H9 (cell line): ENCODE results near the gene ITGA7. TPM values are rescaled to one million over a fixed set of nuclear protein-coding genes. Genes with fewer than 3 reads are reported as not detected.

Experiments
- DNase-seq: peaks from one replicate; pipeline ENCODE4 v3.0.0-alpha.2; 2017
- H2AFZ ChIP-seq: one replicate; pipeline ENCODE4 v1.6.1; 2013; ENCODE audit warnings: mild to moderate bottlenecking, low read length, control low read depth, moderate library complexity
- H2AK5ac ChIP-seq: 2 replicates; pipeline ENCODE4 v1.6.1; 2013; ENCODE audit warnings: low read length, control low read depth, mixed read lengths; ENCODE audit not compliant: insufficient read length
- H2BK120ac ChIP-seq: one replicate; pipeline ENCODE4 v1.6.1; 2013; ENCODE audit warnings: low read depth, mild to moderate bottlenecking, low read length, control low read depth, inconsistent platforms; ENCODE audit not compliant: poor library complexity, severe bottlenecking
- H2BK12ac ChIP-seq: 2 replicates; pipeline ENCODE4 v1.6.1; 2013; ENCODE audit warnings: low read length, control low read depth, mixed read lengths, low read depth; ENCODE audit not compliant: insufficient read length
- H2BK15ac ChIP-seq: 2 replicates; pipeline ENCODE4 v1.6.1; 2013; ENCODE audit warnings: low read depth, low read length, control low read depth
- H2BK20ac ChIP-seq: one replicate; pipeline ENCODE4 v1.6.1; 2013; ENCODE audit warnings: low read depth, mild to moderate bottlenecking, low read length, control low read depth, inconsistent platforms; ENCODE audit not compliant: poor library complexity, severe bottlenecking
- H2BK5ac ChIP-seq: 2 replicates; pipeline ENCODE4 v1.6.1; 2013; ENCODE audit warnings: low read length, control low read depth, mixed read lengths; ENCODE audit not compliant: insufficient read length
- H3K14ac ChIP-seq: 2 replicates; pipeline ENCODE4 v1.6.1; 2013; ENCODE audit warnings: low read length, control low read depth; ENCODE audit not compliant: insufficient read depth
- H3K18ac ChIP-seq: 2 replicates; pipeline ENCODE4 v1.6.1; 2013; ENCODE audit warnings: low read depth, mild to moderate bottlenecking, mixed read lengths, low read length, control low read depth; ENCODE audit not compliant: insufficient read length
- H3K23ac ChIP-seq: 2 replicates; pipeline ENCODE4 v1.6.1; 2013; ENCODE audit warnings: low read length, control low read depth, mixed read lengths, low read depth; ENCODE audit not compliant: insufficient read length
- H3K23me2 ChIP-seq: 2 replicates; pipeline ENCODE4 v1.6.1; 2013; ENCODE audit warnings: low read depth, mild to moderate bottlenecking, mixed read lengths, low read length, control low read depth; ENCODE audit not compliant: insufficient read length, poor library complexity, severe bottlenecking
- H3K27ac ChIP-seq: 2 replicates; pipeline ENCODE4 v1.5.1; 2013; ENCODE audit warnings: low read length, control low read depth, mixed read lengths, low read depth; ENCODE audit not compliant: insufficient read length
- H3K27me3 ChIP-seq: 2 replicates; pipeline ENCODE4 v1.6.1; 2013; ENCODE audit warnings: low read length, control low read depth, inconsistent platforms; ENCODE audit not compliant: insufficient read depth
- H3K4ac ChIP-seq: 2 replicates; pipeline ENCODE4 v1.6.1; 2013; ENCODE audit warnings: low read depth, mild to moderate bottlenecking, control low read depth, inconsistent platforms, low read length, moderate library complexity
- H3K4me1 ChIP-seq: 2 replicates; pipeline ENCODE4 v1.6.1; 2013; ENCODE audit warnings: low read length, control low read depth, inconsistent platforms; ENCODE audit not compliant: insufficient read depth
- H3K4me2 ChIP-seq: 2 replicates; pipeline ENCODE4 v1.6.1; 2013; ENCODE audit warnings: low read length, control low read depth, mixed read lengths; ENCODE audit not compliant: insufficient read length, insufficient read depth
- H3K56ac ChIP-seq: 2 replicates; pipeline ENCODE4 v1.6.1; 2013; ENCODE audit warnings: low read depth, mild to moderate bottlenecking, mixed read lengths, low read length, control low read depth; ENCODE audit not compliant: insufficient read length
- H3K79me1 ChIP-seq: 2 replicates; pipeline ENCODE4 v1.6.1; 2013; ENCODE audit warnings: low read depth, mild to moderate bottlenecking, moderate library complexity, low read length, control low read depth, inconsistent platforms; ENCODE audit not compliant: insufficient read depth, poor library complexity, severe bottlenecking
- H3K79me2 ChIP-seq: 2 replicates; pipeline ENCODE4 v1.6.1; 2013; ENCODE audit warnings: low read length, control low read depth, inconsistent platforms; ENCODE audit not compliant: insufficient read depth
- H3K9ac ChIP-seq: 2 replicates; pipeline ENCODE4 v1.6.1; 2013; ENCODE audit warnings: low read length, control low read depth, mixed read lengths; ENCODE audit not compliant: insufficient read length; ENCODE audit errors: extremely low read depth
- H3K9me3 ChIP-seq: one replicate; pipeline ENCODE4 v1.6.1; 2013; ENCODE audit warnings: low read depth, low read length, inconsistent platforms; ENCODE audit not compliant: control insufficient read depth
- H3T11ph ChIP-seq: one replicate; pipeline ENCODE4 v1.6.1; 2013; ENCODE audit warnings: mild to moderate bottlenecking, low read length, control low read depth, inconsistent platforms
- H4K20me1 ChIP-seq: one replicate; pipeline ENCODE4 v1.6.1; 2013; ENCODE audit not compliant: control insufficient read depth, insufficient read length, insufficient read depth
- H4K5ac ChIP-seq: 2 replicates; pipeline ENCODE4 v1.6.1; 2013; ENCODE audit warnings: low read depth, mild to moderate bottlenecking, mixed read lengths, low read length, control low read depth; ENCODE audit not compliant: insufficient read length
- H4K8ac ChIP-seq: replicated peaks from 2 replicates; pipeline ENCODE4 v1.6.1; 2013; ENCODE audit warnings: low read length, control low read depth, mixed read lengths, low read depth; ENCODE audit not compliant: insufficient read length
- H4K91ac ChIP-seq: 2 replicates; pipeline ENCODE4 v1.6.1; 2013; ENCODE audit warnings: low read depth, mild to moderate bottlenecking, moderate library complexity, mixed read lengths, low read length, control low read depth; ENCODE audit not compliant: insufficient read length
- H3K27ac Mint-ChIP-seq, 3 experiments: 2 replicates in 2 of 3; 3 replicates in 1 of 3; pipeline ENCODE4 v1.8.0; 2020 to 2021; ENCODE audit warnings: mixed read lengths in 3 of 3, mild to moderate bottlenecking in 1 of 3, moderate library complexity in 1 of 3
- H3K27me3 Mint-ChIP-seq: 2 replicates; pipeline ENCODE4 v1.8.0; 2021; ENCODE audit warnings: low read depth, mild to moderate bottlenecking, moderate library complexity, mixed read lengths
- H3K36me3 Mint-ChIP-seq, 3 experiments: 2 replicates in 2 of 3; 3 replicates in 1 of 3; pipeline ENCODE4 v1.8.0; 2020 to 2021; ENCODE audit warnings: low read depth in 3 of 3, mixed read lengths in 3 of 3; ENCODE audit not compliant: insufficient read depth in 1 of 3
- H3K4me1 Mint-ChIP-seq, 2 experiments: 2 replicates each; pipeline ENCODE4 v1.8.0; 2020; ENCODE audit warnings: mixed read lengths in 2 of 2
- H3K4me3 Mint-ChIP-seq, 2 experiments: 2 replicates in 1 of 2; 3 replicates in 1 of 2; pipeline ENCODE4 v1.8.0; 2020 to 2021; ENCODE audit warnings: mild to moderate bottlenecking in 2 of 2, mixed read lengths in 2 of 2, moderate library complexity in 1 of 2
- H3K9me3 Mint-ChIP-seq, 2 experiments: 2 replicates in 1 of 2; 3 replicates in 1 of 2; pipeline ENCODE4 v1.8.0; 2020; ENCODE audit warnings: mild to moderate bottlenecking in 2 of 2, mixed read lengths in 2 of 2, moderate library complexity in 1 of 2
- CTCF ChIP-seq: fragments of 200-600 bp; sonication (generic); conservative IDR thresholded peaks from 3 replicates; pipeline ENCODE4 v1.8.0; 2021; ENCODE audit warnings: antibody characterized with exemption, mild to moderate bottlenecking
- WGBS: extraction: QIAGEN DNeasy Blood & Tissue Kit; methylation state at CpG from one replicate; pipeline ENCODE4 v1.1.7; 2013; ENCODE audit warnings: missing lambda C conversion rate, low lambda C conversion rate, mixed read lengths; ENCODE audit not compliant: insufficient read length; ENCODE audit errors: extremely low coverage; 5-methylcytosine and 5-hydroxymethylcytosine counted together
- total RNA-seq: library from RNA; stranded (reverse); gene quantifications from 2 replicates; pipeline ENCODE4 v1.2.1, GENCODE V29; 2021

The ITGA7 gene
- total RNA-seq, 1 experiment from 2014 or later, result 119 TPM

GRCh38 chr12:55732288-55732687 lies 24.6 kb upstream of the ITGA7 start:
- no peak for TF ChIP-seq CTCF
- Histone ChIP-seq H2AK5ac (no peak overlapping the region), H2BK20ac (no peak overlapping the region), H3K23me2 (peaks cover 14% of the 10 kb centered on the region), H3K14ac (no peak overlapping the region; the same call in 1 of the 2 replicates), H3K56ac (no peak overlapping the region), H2AFZ (no peak overlapping the region), H3K9ac (no peak overlapping the region), H2BK12ac (no peak overlapping the region), H3K9me3 (no peaks in the 10 kb centered on the region), H4K8ac (no peak overlapping the region), H3K27me3 (no peaks in the 10 kb centered on the region), H3K4me1 (peaks cover 3% of the 10 kb centered on the region; the same call in 1 of the 2 replicates), H3K79me1 (peaks cover 2% of the 10 kb centered on the region), H3K23ac (no peak overlapping the region), H4K20me1 (peaks cover 2% of the 10 kb centered on the region), H3T11ph (no peak overlapping the region), H3K79me2 (peaks cover 4% of the 10 kb centered on the region; the same call in 1 of the 2 replicates), H3K18ac (no peak overlapping the region), H3K4ac (no peak overlapping the region), H2BK15ac (no peak overlapping the region), H2BK5ac (no peak overlapping the region), H3K4me2 (no peak overlapping the region), H4K91ac (no peak overlapping the region), H4K5ac (no peak overlapping the region), H2BK120ac (no peak overlapping the region), H3K27ac (no peak overlapping the region)
- Mint-ChIP-seq H3K27me3 (no peaks in the 10 kb centered on the region; the same call in 1 of the 2 replicates), H3K4me3 (peak overlapping the region in 1 of 2 experiments; percentile 62; a peak in 2 of 5 replicates), H3K4me1 (peaks cover 27 to 35% of the 10 kb centered on the region in 2 experiments), H3K9me3 (no peaks in the 10 kb centered on the region; a peak in 1 of 5 replicates), H3K27ac (no peak overlapping the region), H3K36me3 (peaks cover 0 to 4% (median 3%) of the 10 kb centered on the region in 3 experiments; a peak in 2 of 7 replicates)
- WGBS, result no CpG with 5 or more reads among the region's 4 CpGs
- no peak for DNase-seq
